Colonic mucosa (tissue), 4 donors: ENCODE measurements around the gene NAGA. TPM values are rescaled to one million over a fixed set of nuclear protein-coding genes. Genes with fewer than 3 reads are reported as not detected.
"Not testable (repeated sequence)": the region's sequence is repeated elsewhere in the genome, so short reads cannot be mapped to it uniquely, and the experiment has no call there.

ENCODE experiments used
- DNase-seq: peaks from one replicate; pipeline ENCODE4 v3.0.0-alpha.2; 2020
- H3K27ac ChIP-seq: fragments of 200-600 bp; one replicate; pipeline ENCODE4 v1.8.0; 2021
- H3K27me3 ChIP-seq: fragments of 200-600 bp; one replicate; pipeline ENCODE4 v1.8.0; 2021
- H3K36me3 ChIP-seq: fragments of 200-600 bp; one replicate; pipeline ENCODE4 v1.8.0; 2021
- H3K4me1 ChIP-seq: fragments of 200-600 bp; one replicate; pipeline ENCODE4 v1.8.0; 2021; ENCODE audit warnings: mild to moderate bottlenecking
- H3K4me3 ChIP-seq: fragments of 200-600 bp; one replicate; pipeline ENCODE4 v1.8.0; 2021
- H3K9ac ChIP-seq, 2 donors: one replicate each; pipeline ENCODE4 v1.7.0; 2013; ENCODE audit warnings: control low read depth in 2 of 2, low read depth in 2 of 2, low read length in 2 of 2
- H3K9me3 ChIP-seq: fragments of 200-600 bp; one replicate; pipeline ENCODE4 v1.8.0; 2021
- CTCF ChIP-seq: fragments of 200-600 bp; IDR thresholded peaks from one replicate; pipeline ENCODE4 v1.8.0; 2022; ENCODE audit warnings: antibody characterized with exemption, mild to moderate bottlenecking
- intact Hi-C: fragments of 100-400 bp; cut with DNase I; formaldehyde crosslinking; loops from one replicate; pipeline ENCODE4 v1.14.1; 2022
- total RNA-seq, 2 donors: library from RNA; stranded (reverse); fragmentation: NEBNext Ultra II Directional in 1 of 2; extraction: Animal tissue kit (Norgen Biotek cat#: 25700) in 1 of 2; gene quantifications; one replicate each; pipeline ENCODE4 v1.2.1, GENCODE V29; 2021
- donor health status: healthy.
- donor health status: DM: no; HTN: no; CAD: no.
- donor health status: DM: no; HTN: no; CAD: no.

NAGA gene
- total RNA-seq, result 10 to 100 TPM; 28.9 to 36.0 TPM

DNA sequence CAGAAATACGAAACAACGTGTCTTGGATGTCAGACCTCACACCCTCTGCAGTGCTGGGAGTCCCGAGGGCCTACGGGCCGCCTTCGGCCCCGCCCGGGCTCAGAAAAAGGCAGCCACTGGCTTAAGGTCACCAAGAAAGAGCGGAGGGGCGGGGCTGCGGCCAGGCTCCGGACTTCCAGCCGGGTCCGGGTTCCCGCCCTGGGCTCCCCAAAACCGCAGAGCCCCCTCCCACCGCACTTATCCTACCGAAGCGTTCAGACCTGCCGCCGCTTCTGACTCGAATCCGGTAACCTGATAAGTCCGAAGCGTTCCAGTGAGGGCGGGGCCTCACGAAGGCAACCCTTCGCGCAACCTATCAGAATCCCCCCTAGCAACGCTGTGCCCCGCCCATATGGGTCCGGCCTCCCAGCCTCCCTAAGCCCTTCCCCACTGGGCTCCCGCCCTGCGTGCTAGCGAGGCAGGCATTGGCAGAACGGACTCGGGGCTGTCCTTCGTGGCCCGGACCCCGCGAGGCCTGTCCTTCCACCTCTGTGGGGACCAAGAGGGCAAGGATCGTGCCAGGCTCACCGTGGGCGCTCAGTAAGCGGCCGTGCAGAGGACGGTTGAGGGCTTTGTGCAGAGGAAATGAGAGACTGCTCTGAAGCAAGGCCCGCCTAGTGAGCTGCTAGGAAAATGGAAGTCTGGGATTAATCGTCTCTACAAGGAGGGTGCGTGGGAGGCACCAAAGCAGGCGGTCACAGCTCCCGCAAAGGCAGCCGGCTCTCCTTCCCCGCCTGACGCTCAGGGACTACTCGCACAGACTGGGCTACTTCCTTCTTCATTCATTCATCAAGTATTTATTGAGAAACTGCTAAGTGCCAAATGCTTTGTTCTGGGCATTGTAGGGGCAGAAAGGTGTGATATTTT is at the start of gene NAGA:
Gene NAGA (minus strand): TSS at position 296 of the 906 bp plus-strand sequence. CDS start 515 bp downstream, outside the sequence.
- Histone ChIP-seq H3K9ac (peak within 1 kb of the TSS; percentile 72 to 92), H3K9me3 (no peaks in the 10 kb centered on the region), H3K27me3 (no peaks in the 10 kb centered on the region), H3K27ac (peak within 1 kb of the TSS; percentile 88), H3K4me1 (peaks cover 4% of the 10 kb centered on the region), H3K36me3 (no peaks in the 10 kb centered on the region), H3K4me3 (peak within 1 kb of the TSS; percentile 58)
- intact Hi-C loops, result no loop called here
- DNase-seq, result peak; percentile 97
- TF ChIP-seq CTCF, result no peak

- Histone ChIP-seq H3K27ac (no peak overlapping the region), H3K4me1 (no peaks in the 10 kb centered on the region), H3K9me3 (no peaks in the 10 kb centered on the region), H3K4me3 (no peak overlapping the region), H3K9ac (no peak overlapping the region), H3K27me3 (no peaks in the 10 kb centered on the region), H3K36me3 (no peaks in the 10 kb centered on the region)
- intact Hi-C loops, result no loop called here
- peak; percentile 71 for DNase-seq
- TF ChIP-seq CTCF, result no peak
Measured at GRCh38 chr22:42116848-42117424, 46.3 kb upstream of the NAGA start.

GRCh38 chr22:42115420-42115830 is 44.8 kb upstream of the NAGA start:
- intact Hi-C loops, H3K9ac ChIP-seq, H3K4me3 ChIP-seq, H3K27ac ChIP-seq, H3K4me1 ChIP-seq, H3K27me3 ChIP-seq, DNase-seq, H3K9me3 ChIP-seq, H3K36me3 ChIP-seq: not testable (repeated sequence)

DNA sequence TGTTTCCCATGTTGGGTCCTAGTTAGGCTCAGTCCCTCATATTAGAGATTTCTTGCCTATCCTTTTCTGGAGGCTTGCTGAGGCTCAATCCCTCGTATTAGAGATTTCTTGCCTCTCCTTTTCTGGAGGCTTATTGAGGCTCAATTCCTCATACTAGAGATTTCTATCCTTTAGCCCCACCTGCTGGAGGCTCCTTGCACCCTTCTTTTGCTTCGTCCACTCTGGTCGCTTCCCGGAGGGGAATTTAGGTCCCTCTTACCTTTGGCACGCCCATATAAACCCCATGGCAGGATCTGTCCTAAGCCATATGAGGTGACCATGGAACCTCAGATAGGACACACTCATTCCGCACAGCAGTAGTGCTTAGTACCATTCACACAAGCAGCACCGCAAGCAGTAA is 44.1 kb upstream of the NAGA start:
- no peak for TF ChIP-seq CTCF
- no peak for DNase-seq
- H3K27ac ChIP-seq, result no peak overlapping the region
- H3K9ac ChIP-seq, result no peak overlapping the region
- no peak overlapping the region for H3K4me3 ChIP-seq
- H3K9me3 ChIP-seq, result no peaks in the 10 kb centered on the region
- H3K27me3 ChIP-seq, result no peaks in the 10 kb centered on the region
- H3K36me3 ChIP-seq, result no peaks in the 10 kb centered on the region
- H3K4me1 ChIP-seq, result no peaks in the 10 kb centered on the region
- intact Hi-C loops, result no loop called here

- H3K9ac ChIP-seq, H3K4me3 ChIP-seq, H3K36me3 ChIP-seq, H3K27ac ChIP-seq, intact Hi-C loops, H3K27me3 ChIP-seq, H3K4me1 ChIP-seq, H3K9me3 ChIP-seq, DNase-seq: not testable (repeated sequence)
Measured at GRCh38 chr22:42112793-42113192, 42.2 kb upstream of the NAGA start.

DNA sequence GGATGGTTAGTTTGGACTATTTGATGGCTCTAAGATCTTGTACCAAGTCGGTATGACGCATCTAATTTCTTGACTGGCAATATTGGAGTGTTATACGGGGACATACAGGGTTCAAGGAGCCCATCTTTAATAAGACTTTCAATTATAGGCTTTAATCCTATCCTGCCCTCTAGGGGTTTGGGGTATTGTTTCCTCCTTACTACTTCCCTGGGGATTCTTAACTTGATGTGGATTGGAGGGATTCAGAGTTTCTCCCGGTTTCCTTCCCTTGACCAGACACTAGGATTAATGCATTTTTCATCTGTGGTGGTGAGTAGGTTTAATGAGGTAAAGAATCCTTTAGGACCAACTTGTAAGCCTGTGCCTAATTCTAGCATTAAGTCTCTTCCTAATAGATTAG is 41.2 kb upstream of the NAGA start:
- intact Hi-C loops, result no loop called here
- H3K4me1 ChIP-seq, result no peaks in the 10 kb centered on the region
- no peaks in the 10 kb centered on the region for H3K36me3 ChIP-seq
- no peak for TF ChIP-seq CTCF
- H3K4me3 ChIP-seq, result no peak overlapping the region
- no peaks in the 10 kb centered on the region for H3K9me3 ChIP-seq
- no peak overlapping the region for H3K9ac ChIP-seq
- no peaks in the 10 kb centered on the region for H3K27me3 ChIP-seq
- DNase-seq, result no peak
- H3K27ac ChIP-seq, result no peak overlapping the region
